ENCODE measurements around the gene SENP1.

GRCh38 chr12:48132826-48133225 lies 26.9 kb upstream of the SENP1 start:
- TF ChIP-seq CTCF (IDR thresholded peaks at IDR 0.05) (no peak), POLR2A (IDR thresholded peaks at IDR 0.05) (no peak)
